ENCODE results near the gene LMO1.

Gene LMO1

GRCh38 chr11:8263769-8264410 is at the start of gene LMO1:
TSS of gene LMO1 (minus strand) at chr11:8263878. CDS start at chr11:8263362, 516 bp downstream.
- peak; percentile 90 for DNase-seq

- no peak for DNase-seq
Observed at GRCh38 chr11:8312986-8313385, 49.3 kb upstream of the LMO1 start.

GRCh38 chr11:8311366-8311765 is 47.7 kb upstream of the LMO1 start:
- DNase-seq: no peak

GRCh38 chr11:8310743-8311298 is 47.1 kb upstream of the LMO1 start:
- DNase-seq: no peak

- no peak for DNase-seq
Observed at GRCh38 chr11:8309862-8310261, 46.2 kb upstream of the LMO1 start.

GRCh38 chr11:8309311-8309710 is 45.6 kb upstream of the LMO1 start:
- no peak for DNase-seq

- DNase-seq: no peak
Observed at GRCh38 chr11:8307601-8308000, 43.9 kb upstream of the LMO1 start.

GRCh38 chr11:8301622-8302021 is 37.9 kb upstream of the LMO1 start:
- no peak for DNase-seq

- DNase-seq: no peak
Observed at GRCh38 chr11:8298801-8299786, 35.4 kb upstream of the LMO1 start.

- no peak for DNase-seq
Observed at GRCh38 chr11:8297781-8298440, 34.2 kb upstream of the LMO1 start.

GRCh38 chr11:8296872-8297271 is 33.2 kb upstream of the LMO1 start:
- DNase-seq: no peak

- DNase-seq: no peak
Observed at GRCh38 chr11:8296038-8296649, 32.5 kb upstream of the LMO1 start.

- DNase-seq: no peak
Observed at GRCh38 chr11:8294251-8294935, 30.7 kb upstream of the LMO1 start.

- DNase-seq: no peak
Observed at GRCh38 chr11:8293171-8293570, 29.5 kb upstream of the LMO1 start.

GRCh38 chr11:8292351-8292750 is 28.7 kb upstream of the LMO1 start:
- no peak for DNase-seq

GRCh38 chr11:8291421-8292350 is 28.0 kb upstream of the LMO1 start:
- DNase-seq: no peak

GRCh38 chr11:8290081-8290810 is 26.6 kb upstream of the LMO1 start:
- DNase-seq: no peak

- DNase-seq: no peak
Observed at GRCh38 chr11:8289492-8289918, 25.8 kb upstream of the LMO1 start.

GRCh38 chr11:8288824-8289491 is 25.3 kb upstream of the LMO1 start:
- DNase-seq: no peak
